22Rv1 (cell line): ENCODE results near the gene CNTFR.

ENCODE experiments used
- H3K27ac ChIP-seq: fragments of 450-650 bp; 2 replicates; pipeline ENCODE4 v1.5.1; 2017
- ZFX ChIP-seq: fragments of 450-650 bp; IDR thresholded peaks from 2 replicates; pipeline ENCODE4 v1.6.1; 2017; ENCODE audit warnings: antibody characterized with exemption, borderline replicate concordance
- TF ChIP-seq, protein P1 (sequence below): fragments of 450-650 bp; IDR thresholded peaks from 2 replicates; pipeline ENCODE4 v1.5.1; 2017; ENCODE audit warnings: mild to moderate bottlenecking

CNTFR gene

DNA sequence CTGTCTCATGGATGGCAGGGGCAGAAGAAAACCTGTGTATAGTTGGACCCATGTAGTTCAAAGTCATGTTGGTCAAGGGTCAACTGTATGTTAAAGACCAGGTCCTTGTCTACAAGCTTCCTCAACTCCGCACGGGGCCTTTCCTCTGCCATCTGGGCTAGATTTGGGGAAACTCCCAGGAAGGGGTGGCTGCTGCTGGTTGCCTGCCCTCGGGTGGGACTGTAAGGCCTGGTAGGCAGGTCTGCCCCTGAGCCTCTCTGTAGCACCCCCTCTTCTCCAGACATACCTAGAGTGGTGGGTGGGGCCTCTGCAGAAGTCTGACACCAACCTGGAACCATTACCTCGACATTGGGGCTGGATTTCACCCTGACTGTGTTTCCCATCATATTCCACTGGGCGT lies 82.0 kb downstream of the CNTFR start:
- TF ChIP-seq, protein P1, sequence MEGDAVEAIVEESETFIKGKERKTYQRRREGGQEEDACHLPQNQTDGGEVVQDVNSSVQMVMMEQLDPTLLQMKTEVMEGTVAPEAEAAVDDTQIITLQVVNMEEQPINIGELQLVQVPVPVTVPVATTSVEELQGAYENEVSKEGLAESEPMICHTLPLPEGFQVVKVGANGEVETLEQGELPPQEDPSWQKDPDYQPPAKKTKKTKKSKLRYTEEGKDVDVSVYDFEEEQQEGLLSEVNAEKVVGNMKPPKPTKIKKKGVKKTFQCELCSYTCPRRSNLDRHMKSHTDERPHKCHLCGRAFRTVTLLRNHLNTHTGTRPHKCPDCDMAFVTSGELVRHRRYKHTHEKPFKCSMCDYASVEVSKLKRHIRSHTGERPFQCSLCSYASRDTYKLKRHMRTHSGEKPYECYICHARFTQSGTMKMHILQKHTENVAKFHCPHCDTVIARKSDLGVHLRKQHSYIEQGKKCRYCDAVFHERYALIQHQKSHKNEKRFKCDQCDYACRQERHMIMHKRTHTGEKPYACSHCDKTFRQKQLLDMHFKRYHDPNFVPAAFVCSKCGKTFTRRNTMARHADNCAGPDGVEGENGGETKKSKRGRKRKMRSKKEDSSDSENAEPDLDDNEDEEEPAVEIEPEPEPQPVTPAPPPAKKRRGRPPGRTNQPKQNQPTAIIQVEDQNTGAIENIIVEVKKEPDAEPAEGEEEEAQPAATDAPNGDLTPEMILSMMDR: no peak
- TF ChIP-seq ZFX: no peak
- no peak overlapping the region for H3K27ac ChIP-seq

DNA sequence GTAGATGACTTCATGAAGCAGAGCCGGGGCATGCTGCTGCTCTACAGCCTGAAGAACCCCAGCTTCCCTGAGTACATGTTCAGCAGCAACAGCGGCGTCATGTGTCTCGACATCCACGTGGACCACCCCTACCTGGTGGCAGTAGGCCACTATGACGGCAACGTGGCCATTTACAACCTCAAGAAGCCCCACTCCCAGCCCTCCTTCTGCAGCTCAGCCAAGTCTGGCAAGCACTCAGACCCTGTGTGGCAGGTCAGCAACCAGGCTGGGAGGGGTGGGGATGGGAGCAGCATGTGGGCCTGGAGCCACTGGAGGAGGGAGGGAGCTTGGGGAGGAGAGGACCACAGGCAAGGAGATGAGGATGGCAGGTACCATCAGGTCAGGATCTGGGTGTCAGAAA lies 82.9 kb downstream of the CNTFR start:
- no peak overlapping the region for H3K27ac ChIP-seq

DNA sequence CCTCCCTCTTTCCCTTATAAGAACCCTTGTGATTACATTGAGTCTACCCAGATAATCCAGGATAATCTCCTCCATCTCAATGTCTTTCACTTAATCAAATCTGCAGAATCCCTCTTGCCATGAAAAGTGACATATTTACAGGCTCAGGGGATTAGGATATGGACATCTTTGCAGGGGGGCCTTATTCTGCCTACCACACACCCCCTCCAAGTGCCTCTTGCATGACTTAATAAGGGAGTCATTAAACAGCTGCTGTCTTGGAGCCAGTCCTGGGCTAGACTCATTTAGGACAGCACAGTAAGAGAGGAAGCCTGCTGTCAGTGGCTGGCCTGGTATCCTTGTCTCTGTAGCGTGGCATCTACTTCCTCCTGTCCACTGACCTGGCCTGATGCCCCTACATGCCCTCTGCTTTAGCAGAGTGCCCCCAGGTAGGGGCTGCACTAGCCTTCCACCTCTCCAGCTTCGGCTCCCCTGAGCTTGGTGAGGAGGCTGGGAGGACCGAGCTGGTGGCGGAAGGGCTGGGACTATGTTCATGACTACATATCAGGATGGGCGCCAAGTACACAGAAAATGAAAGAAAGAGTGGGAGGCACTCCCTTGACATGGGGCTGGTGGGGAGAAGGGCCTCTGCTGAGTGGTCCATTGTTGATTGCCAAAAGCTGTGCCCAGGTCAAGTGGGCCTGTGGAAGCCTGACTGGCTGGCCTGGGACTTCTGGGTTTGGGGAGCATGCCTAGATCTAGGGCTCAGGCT lies 84.0 kb downstream of the CNTFR start:
- H3K27ac ChIP-seq: no peak overlapping the region
- no peak for TF ChIP-seq ZFX
- TF ChIP-seq, protein P1: no peak

More for the DNA sequence above, 82.9 kb downstream of the CNTFR start:
- TF ChIP-seq ZFX: no peak
- TF ChIP-seq, protein P1: no peak

DNA sequence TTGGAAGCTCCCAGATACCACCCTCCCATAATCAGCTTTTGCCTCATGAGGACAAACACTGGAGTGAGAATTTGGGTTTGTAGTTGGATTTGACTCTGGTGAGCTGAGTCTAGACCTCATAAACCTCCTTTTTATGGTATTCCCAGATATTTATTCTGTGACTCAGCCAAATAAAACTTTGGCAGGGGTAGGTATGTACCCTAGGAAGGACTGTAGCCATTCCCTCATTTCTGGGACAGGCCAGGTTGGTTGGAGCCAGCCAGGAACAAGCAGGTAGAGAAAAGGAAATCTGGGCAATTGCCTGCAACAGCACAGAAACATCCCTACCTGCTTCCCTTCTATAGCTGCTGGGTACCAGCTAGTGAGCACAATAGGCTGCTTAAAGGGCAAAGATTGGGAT lies 86.1 kb downstream of the CNTFR start:
- TF ChIP-seq, protein P1: no peak
- no peak for TF ChIP-seq ZFX

DNA sequence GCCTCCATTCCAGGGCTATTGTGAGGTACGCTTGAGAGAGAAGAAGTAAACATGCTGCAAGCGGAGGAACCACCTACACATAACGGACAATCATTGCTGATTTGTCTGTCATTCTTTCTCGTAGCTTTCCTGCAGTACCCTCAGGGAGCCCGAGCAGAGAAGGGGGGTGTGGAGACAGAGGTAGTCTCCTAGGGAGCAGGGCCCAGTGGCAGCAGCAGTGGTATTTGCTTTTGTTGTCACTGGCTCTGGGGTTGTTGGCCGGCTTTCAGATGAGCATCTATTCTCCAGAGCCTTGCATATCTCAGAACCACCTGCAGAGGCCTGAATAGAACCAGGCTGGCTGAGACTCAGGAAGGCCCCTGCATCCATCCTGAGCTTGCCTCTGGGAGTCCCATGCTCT lies 86.6 kb downstream of the CNTFR start:
- TF ChIP-seq, protein P1: no peak
- TF ChIP-seq ZFX: no peak
- H3K27ac ChIP-seq: no peak overlapping the region

More for the DNA sequence above, 86.1 kb downstream of the CNTFR start:
- H3K27ac ChIP-seq: no peak overlapping the region

DNA sequence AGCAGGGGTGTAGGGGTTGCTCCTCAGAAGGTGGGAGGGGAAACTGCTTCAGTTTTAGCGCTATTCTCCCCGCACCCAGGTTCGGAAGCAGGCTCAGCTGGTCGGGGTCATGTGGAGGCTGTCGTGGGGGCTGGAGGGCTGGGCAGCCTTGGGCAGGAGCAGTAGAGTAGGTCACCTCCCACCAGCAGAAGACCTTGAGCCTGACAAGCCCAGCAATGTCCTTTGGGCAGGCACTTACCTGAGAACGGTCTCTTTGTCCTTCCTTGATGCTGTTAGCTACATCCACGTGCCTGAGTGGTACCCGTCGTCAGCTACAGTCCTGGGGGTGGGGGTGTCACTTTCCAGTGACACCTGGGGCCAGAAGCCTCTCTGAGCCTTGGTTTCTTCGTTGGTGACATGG lies 87.1 kb downstream of the CNTFR start:
- no peak for TF ChIP-seq ZFX
- TF ChIP-seq, protein P1: no peak
- H3K27ac ChIP-seq: no peak overlapping the region

DNA sequence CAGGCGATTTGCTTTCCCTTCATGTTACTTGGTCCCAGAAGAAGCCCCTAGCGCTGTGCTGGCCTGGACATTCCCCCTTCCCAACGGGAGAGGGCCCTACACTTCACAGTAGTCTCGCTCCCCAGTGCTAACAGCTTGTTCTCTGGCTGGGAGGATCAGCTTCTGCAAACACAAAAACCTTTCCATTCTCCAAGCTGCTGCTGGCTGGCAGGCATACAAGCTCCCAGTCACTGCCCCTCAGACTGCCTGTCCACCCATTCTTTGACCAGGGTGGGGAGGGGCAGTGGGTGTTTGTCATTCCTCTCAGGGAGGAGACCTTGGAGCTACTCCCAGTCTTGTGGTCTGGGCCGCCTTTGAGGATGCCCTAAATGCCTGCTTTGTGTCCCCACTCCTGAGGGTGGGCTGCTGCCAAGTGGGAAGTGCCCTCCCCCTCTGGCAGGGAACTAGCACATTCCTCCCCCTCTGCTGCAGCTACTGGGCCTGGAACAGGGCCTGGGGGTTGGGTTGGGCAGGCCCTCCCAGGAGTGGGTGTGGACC lies 87.6 kb downstream of the CNTFR start:
- H3K27ac ChIP-seq: no peak overlapping the region
- TF ChIP-seq ZFX: no peak
- TF ChIP-seq, protein P1: no peak
